ENCODE results near the gene TYW5. TPM values are rescaled to one million over a fixed set of nuclear protein-coding genes. Genes with fewer than 3 reads are reported as not detected.

The TYW5 gene
- 10 to 100 TPM in 1 of 2 donors, 1 to 10 TPM in 1; 5.7 to 18.8 TPM for total RNA-seq
- polyA plus RNA-seq = 1 to 10 TPM; 3.3 to 4.1 TPM
- long read RNA-seq, donor 1, full-length matches to known transcripts = 3 of 3 reads
- long read RNA-seq, donor 1, partial matches to known transcripts = 0 of 3 reads
- long read RNA-seq, donor 1, other reads (novel, unspliced or antisense) = 0 of 3 reads
- long read RNA-seq, donor 2 = 0 reads
- long read RNA-seq, donor 3, partial matches to known transcripts = 23 of 38 reads
- long read RNA-seq, donor 3, other reads (novel, unspliced or antisense) = 15 of 38 reads
- long read RNA-seq, donor 4, full-length matches to known transcripts = 2 of 2 reads
- long read RNA-seq, donor 4, partial matches to known transcripts = 0 of 2 reads
- long read RNA-seq, donor 4, other reads (novel, unspliced or antisense) = 0 of 2 reads
- long read RNA-seq, donor 5, partial matches to known transcripts = 32 of 48 reads
- long read RNA-seq, donor 5, other reads (novel, unspliced or antisense) = 16 of 48 reads

GRCh38 chr2:199955339-199956061 lies at the start of gene TYW5, which contains the start of gene MAIP1:
Gene TYW5 (minus strand): TSS chr2:199955491. CDS start chr2:199955470, 21 bp downstream.
Gene MAIP1 (plus strand): TSS chr2:199955582. CDS start chr2:199955799, 217 bp downstream.
- Histone ChIP-seq H3K27me3 (ENCODE audit: control insufficient read depth in 3 of 3, insufficient read depth in 3 of 3, low read length in 2 of 3) (no peaks in the 10 kb centered on the region), H3K4me3 (peak within 1 kb of the TSS; percentile 91), H3K9me3 (ENCODE audit: control insufficient read depth in 4 of 4, insufficient read depth in 3 of 4, low read length in 3 of 4) (no peaks in the 10 kb centered on the region), H3K4me1 (ENCODE audit: control insufficient read depth in 5 of 5, insufficient read depth in 5 of 5, low read length in 5 of 5) (peaks cover 7 to 26% (median 9%) of the 10 kb centered on the region in 5 donors), H3K36me3 (ENCODE audit: control insufficient read depth in 4 of 4, insufficient read depth in 4 of 4, low read length in 4 of 4) (peaks cover 0 to 11% (median 5%) of the 10 kb centered on the region in 4 donors), H3K27ac (ENCODE audit: low read depth in 1 of 2, low read length in 1 of 2) (peak within 1 kb of the TSS; percentile 87 to 88), H3K9ac (ENCODE audit: insufficient read depth in 1 of 2, low read length in 2 of 2) (peak within 1 kb of the TSS; percentile 60 to 93)
- WGBS, 2 donors = 0% methylated on average over 62 to 64 of the region's 64 CpGs
- DNase-seq (peak; percentile 88 to 90 (median 90)), ATAC-seq (ENCODE audit: insufficient read depth, low FRiP score) (peak; percentile 97)
- TF ChIP-seq CTCF (IDR thresholded peaks at IDR 0.05; ENCODE audit: control extremely low read depth, extremely low read depth) = no peak

GRCh38 chr2:200003444-200003843 lies 48.2 kb upstream of the TYW5 start:
- Histone ChIP-seq H3K9me3 (ENCODE audit: control insufficient read depth in 4 of 4, insufficient read depth in 3 of 4, low read length in 3 of 4) (peaks cover 0 to 5% (median 1%) of the 10 kb centered on the region in 4 donors), H3K36me3 (ENCODE audit: control insufficient read depth in 4 of 4, insufficient read depth in 4 of 4, low read length in 4 of 4) (peaks cover 0 to 4% (median 0%) of the 10 kb centered on the region in 4 donors), H3K27me3 (ENCODE audit: control insufficient read depth in 3 of 3, insufficient read depth in 3 of 3, low read length in 2 of 3) (no peaks in the 10 kb centered on the region), H3K9ac (ENCODE audit: insufficient read depth in 1 of 2, low read length in 2 of 2) (no peak overlapping the region), H3K4me3 (no peak overlapping the region), H3K27ac (ENCODE audit: low read depth in 1 of 2, low read length in 1 of 2) (no peak overlapping the region), H3K4me1 (ENCODE audit: control insufficient read depth in 5 of 5, insufficient read depth in 5 of 5, low read length in 5 of 5) (no peaks in the 10 kb centered on the region)
- DNase-seq = no peak
- WGBS, 2 donors = 65 to 79% methylated on average over 1 of the region's 1 CpG
- no peak for ATAC-seq (ENCODE audit: insufficient read depth, low FRiP score)
- TF ChIP-seq CTCF (IDR thresholded peaks at IDR 0.05; ENCODE audit: control extremely low read depth, extremely low read depth) = no peak

GRCh38 chr2:200000444-200001163 lies 45.3 kb upstream of the TYW5 start:
- TF ChIP-seq CTCF (IDR thresholded peaks at IDR 0.05; ENCODE audit: control extremely low read depth, extremely low read depth) = no peak
- no peak overlapping the region for H3K9ac ChIP-seq (ENCODE audit: insufficient read depth in 1 of 2, low read length in 2 of 2)
- ATAC-seq (ENCODE audit: insufficient read depth, low FRiP score) (no peak), DNase-seq (no peak)
- no peak overlapping the region for H3K27ac ChIP-seq (ENCODE audit: low read depth in 1 of 2, low read length in 1 of 2)
- H3K9me3 ChIP-seq (ENCODE audit: control insufficient read depth in 4 of 4, insufficient read depth in 3 of 4, low read length in 3 of 4) = no peaks in the 10 kb centered on the region
- H3K4me3 ChIP-seq = no peak overlapping the region
- no peaks in the 10 kb centered on the region for H3K4me1 ChIP-seq (ENCODE audit: control insufficient read depth in 5 of 5, insufficient read depth in 5 of 5, low read length in 5 of 5)
- H3K36me3 ChIP-seq (ENCODE audit: control insufficient read depth in 4 of 4, insufficient read depth in 4 of 4, low read length in 4 of 4) = peaks cover 0 to 4% (median 0%) of the 10 kb centered on the region in 4 donors
- no peaks in the 10 kb centered on the region for H3K27me3 ChIP-seq (ENCODE audit: control insufficient read depth in 3 of 3, insufficient read depth in 3 of 3, low read length in 2 of 3)
- WGBS, 2 donors = 64 to 78% methylated on average over 2 of the region's 2 CpGs

Data from lung (tissue), 16 donors.